GM19351 (cell line): Measurements from ENCODE around the gene BCL2L1.

ENCODE experiments used
- ATAC-seq: cut with Tn5 transposase; IDR thresholded peaks from one replicate; pipeline ENCODE4 v1.9.1; 2021; ENCODE audit warnings: mild to moderate bottlenecking, moderate library complexity; ENCODE audit not compliant: unreplicated experiment

BCL2L1 gene

DNA sequence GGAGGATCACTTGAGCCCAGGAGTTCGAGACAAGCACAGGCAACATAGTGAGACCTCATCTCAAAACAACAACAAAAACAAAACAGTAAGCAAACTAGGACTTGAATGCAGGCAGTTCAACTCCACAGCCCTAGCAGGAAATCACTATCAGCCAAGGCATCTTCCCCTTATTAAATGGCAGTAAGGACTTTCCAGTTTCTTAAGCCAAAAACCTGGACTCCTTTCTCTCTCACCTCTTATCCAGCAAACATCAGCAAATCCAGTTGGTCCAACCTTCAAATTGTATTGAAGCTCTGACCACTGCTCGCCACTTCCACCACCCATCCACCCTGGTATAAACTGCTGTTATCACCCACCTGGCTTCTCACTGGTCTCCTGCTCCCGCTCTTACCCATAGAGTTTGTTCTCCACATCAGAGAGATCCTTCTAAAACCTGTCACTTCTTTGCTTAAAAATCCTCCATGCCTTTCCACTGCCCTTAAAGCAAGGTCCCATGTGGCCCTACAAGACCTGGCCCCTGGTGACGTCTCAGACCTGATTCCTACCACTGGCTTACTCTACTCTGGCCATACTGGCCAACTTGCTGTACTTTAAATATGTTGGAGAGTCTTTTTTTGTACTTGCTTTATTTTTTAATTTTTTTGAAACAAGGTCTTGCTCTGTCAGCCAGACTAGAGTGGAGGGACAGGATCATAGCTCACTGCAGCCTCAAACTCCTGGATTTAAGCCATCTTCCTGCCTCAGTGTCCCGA, 27.6 kb downstream of the BCL2L1 start:
- ATAC-seq, result no peak

DNA sequence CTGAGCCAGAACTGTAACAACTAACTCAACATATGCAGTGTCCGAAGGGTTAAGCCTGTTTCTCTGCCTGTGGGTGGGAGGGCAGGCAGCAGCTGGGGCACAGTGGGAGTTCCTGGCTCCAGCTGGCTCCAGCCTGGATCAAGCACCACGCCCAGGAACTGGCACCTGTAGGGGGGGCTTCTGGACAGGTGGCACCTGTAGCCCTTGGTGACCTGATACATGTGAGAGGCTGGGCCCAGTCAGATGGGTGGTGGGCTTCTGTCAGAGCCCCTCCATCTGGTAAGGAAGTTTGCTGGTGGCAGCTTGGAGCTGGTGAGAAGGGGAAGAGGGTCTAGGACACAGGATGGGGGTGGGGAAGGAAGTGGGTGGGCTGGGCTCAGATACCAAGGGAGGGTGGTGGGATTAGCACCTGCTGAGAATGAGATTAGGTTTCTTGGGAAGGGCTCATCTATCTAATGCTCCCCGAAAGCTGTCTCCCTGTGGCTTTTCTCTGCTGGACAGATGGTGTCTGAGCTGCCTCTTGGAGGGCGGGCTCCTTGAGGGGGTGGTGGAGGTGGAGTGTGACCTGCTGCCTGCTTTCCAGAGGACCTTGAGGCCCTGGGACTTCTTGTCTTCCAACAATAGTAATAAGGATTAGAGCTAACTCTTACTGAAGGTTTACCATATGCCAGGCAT, 28.5 kb downstream of the BCL2L1 start:
- no peak for ATAC-seq

DNA sequence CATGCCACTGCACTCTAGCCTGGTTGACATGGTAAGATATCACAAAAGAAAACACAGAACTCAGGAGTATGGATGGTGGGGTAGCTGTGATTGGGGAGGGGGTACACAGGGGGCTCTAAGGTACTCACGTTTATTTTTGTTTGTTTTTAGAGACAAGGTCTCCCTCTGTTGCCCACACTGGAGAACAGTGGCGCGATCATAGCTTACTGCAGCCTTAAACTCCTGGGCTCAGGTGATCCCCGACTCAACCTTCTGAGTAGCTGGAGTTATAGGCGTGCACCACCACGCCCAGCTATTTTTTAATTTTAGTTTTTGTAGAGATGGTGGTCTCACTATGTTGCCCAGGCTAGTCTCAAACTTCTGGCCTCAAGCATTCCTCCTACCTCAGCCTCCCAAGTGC, 29.3 kb downstream of the BCL2L1 start:
- ATAC-seq, result no peak

DNA sequence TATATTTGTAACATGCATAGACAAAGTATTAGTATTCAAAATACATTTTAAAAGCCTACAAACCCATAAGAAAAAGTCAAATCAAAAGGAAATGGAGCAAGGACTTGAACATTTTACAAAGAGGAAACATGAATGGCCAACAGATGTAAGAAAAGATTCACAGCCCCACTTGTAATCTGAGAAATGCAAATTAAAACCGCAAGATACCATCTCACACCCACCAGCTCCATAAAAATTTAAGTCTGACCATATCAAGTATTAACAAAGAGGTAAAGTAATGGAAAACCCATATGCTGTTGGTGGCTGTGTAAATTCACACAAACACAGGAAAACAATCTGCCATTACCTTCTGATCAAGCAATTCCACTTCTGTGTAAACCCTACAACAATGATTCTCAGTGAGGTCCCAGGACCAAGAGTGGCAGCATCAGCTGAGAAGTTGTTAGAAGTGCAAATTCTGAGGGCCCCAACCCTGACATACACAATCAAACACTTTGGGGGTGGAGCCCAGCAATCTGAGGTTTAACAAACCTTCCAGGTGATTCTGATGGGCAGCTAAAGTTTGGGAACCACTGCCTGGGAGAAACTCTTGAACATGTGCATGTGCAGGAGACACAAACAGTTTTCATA, 30.9 kb downstream of the BCL2L1 start:
- peak; percentile 83 for ATAC-seq

DNA sequence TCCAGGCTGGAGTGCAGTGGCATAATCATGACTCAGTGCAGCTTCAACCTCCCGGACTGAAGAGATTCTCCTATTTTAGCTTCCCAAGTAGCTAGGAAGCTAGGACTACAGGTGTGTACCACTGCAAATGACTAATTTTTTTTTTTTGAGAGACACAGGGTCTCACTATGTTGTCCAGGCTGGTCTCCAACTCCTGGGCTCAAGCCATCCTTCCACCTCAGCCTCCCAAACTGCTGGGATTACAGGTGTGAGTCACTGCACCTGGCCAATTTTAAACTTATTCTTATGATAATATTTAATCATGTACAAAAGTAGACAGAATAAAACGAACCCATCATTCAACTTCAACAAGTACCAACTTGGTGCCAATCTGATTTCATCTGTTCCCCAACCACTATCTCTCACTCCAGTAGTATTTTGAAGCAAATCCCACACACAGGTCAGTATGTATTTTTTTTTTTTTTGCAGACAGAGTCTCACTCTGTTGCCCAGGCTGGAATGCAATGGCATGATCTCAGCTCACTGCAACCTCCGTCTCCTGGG, 32.5 kb downstream of the BCL2L1 start:
- ATAC-seq, result no peak

DNA sequence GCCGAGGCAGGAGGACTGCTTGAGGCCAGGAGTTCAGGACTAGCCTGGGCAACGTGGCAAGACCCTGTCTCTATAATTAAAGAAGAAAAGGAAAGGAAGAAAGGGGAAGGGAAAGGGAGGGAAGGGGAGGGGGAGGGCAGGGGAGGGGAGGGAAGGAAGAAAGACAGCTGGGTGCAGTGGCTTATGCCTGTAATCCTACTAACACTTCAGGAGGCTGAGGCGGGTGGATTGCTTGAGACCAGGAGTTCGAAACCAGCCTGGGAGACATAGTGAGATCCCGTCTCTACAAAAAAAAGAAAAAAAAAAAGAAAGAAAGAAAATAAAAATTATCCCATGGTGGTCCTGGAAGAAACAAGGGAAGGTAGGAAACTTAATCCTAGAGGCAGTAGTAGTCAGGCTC, 33.5 kb downstream of the BCL2L1 start:
- ATAC-seq, result no peak

DNA sequence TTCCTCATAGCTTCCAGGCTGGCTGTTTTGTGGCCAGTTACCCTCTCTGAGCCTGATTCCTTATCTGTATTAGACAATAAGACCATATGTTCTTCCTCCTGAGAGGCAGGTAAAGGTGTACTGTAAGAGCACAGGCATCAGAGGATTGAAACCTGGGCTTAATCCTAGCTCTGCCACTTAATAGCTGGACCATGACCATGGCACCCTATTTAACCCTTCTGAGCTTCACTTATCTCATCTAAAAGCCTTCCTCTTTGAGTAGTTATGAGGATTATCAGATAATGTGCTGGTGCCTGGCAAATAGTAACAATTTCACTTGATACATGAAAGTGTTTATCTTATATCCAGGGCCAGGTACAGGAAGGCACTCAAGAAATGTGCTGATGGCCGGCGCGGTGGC, 34.9 kb downstream of the BCL2L1 start:
- no peak for ATAC-seq

DNA sequence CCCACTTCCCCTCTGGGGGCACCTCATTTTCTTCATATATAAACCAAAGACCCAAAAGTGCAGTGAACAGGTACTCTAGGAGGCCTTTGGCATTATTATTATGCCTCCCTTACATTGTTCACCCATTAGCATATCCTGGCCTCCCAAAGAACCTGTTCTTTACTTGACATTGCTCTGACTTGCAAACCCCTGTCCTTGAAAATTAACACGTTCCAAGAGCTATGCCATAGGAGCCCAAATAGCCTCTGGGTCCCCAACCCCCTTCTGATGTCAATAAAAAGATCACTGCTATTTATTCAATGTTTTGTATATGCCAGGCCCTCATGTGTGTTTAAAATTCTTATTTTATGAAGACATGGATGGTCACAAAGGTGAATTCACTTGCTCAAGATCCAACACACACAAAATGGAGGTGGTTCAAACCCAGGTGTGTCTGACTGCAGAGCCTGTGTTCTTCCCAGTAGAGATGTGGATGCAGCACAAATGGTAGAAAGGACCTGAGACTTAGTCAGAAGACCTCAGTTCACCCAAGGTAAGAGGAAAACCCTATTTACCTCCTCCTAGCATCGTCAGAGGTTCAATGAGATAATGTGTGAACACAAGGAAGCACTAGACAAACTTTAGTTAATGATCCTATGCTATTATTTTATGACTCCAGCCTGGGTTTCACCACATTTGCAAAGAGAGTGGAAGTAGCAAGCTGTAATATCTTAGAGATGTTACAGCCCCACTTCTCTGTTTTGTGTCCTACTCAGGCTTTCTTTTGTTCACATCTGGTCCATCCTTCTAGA, 36.6 kb downstream of the BCL2L1 start:
- no peak for ATAC-seq

DNA sequence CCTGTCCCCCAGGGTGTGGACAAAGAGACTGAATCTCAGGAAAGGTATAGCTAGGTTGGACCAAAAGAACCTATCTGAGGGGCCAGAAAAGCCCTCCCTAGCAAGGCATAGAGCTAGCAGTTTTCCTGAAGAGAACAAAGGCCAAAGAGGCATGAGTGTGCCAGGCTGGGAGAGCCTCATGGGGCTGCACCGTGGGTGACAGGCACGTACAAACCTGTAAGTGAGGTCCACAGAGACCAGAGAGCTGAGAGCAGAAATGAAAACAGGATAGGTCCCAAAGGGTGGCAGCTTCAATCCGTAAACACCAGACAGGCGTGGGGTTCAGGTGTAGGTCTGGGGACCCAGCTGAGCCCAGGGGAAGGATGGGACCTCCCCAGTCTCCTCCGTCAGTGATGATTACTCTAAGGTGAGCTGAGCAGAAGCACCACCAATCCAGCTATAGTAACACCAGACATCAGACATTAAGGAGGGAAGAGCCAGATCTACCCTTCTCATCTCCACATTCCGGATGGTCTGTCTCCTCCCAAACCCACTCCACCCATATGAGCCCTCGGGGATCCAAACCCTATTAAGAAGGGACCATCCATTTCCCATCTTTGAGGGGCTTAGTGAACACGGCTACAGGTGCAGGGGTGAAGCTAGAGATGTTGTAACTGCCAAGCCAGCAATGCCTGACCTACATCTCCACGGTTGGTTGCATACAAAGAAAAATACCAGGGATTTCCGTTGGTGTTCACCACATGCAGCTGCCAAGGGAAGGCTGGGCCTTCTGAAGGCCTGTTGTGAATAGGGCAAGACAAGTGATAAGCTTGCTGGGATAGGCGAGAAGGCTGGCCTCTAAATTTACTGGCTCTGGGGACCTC, 38.3 kb downstream of the BCL2L1 start:
- ATAC-seq, result no peak

DNA sequence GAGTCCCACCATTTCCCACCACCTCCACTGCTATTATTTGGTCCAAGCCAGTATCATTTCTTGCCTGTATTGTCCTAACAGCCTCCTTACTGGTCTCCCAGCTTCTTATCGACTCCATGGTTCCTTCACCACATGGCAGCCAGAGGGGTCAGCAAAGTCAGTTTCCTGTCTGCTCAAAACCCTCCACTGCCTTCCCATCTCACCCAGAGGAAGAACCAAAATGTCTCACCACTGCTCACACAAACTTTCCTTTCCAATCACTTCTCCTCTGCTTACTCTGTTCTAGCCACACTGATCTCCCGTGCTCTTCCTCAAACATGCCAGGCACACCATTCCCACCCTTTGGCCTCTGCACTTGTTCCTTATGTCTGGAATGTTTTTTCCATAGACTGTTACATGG, 39.7 kb downstream of the BCL2L1 start:
- no peak for ATAC-seq

DNA sequence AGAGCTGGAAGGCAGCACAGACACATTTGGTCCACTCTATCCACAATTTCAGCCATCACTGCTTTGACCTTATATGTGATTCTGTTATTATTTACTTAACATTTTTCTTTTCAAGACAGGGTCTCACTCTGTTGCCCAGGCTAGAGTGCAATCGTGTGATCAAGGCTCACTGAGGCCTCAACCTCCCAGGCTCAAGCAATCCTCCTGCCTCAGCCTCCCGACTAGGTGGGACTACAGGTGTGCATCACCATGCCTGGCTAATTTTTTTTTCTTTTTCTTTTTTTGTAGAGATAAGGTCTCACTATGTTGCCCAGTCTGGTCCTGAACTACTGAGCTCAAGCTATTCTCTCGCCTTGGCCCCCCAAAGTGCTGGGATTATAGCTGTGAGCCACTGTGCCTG, 40.3 kb downstream of the BCL2L1 start:
- ATAC-seq, result no peak

DNA sequence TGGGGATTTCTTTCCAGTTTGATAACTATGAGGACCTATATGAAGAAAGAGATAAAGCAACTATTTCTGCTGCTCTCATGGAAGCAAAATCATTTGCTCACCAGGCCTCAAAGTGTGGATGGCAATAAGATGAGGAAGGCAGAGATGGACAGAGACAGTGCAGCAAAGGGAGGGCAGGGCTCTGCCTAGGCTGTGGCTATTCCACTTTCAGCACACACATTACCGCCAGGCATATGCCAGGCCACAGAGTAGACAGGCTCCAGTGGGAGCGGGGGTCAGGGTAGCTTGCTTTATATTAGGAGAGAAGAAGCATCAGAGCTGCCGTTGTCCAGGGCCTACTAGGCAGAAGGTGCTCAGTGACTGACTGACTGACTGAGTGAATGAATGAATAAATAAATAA, 40.9 kb downstream of the BCL2L1 start:
- ATAC-seq, result no peak

DNA sequence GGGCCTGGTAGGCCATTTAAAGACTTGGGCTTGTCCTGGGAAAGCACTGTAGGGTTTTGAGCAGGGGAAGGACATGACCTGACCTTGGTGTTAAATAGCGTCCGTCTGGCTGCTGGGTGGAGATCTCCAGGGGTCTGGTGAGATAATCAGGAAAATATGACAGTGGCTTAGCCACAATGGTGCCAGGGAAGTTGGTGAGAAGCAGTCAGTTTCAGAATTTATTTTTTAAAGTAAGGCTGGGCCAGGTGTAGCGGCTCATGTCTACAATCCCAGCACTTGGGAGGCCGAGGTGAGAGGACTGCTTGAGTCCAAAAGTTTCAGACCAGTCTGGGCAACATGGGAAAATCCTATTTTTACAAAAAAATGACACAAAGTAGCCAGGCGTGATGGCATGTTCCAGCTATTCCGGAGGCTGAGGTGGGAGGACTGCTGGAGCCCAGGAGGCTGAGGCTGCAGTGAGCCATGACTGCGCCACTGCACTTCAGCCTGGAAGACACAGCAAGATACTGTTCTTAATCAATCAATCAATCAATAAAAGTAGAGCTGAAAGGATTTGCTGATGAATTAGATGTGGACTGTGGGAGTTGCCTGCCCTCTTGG, 41.4 kb downstream of the BCL2L1 start:
- no peak for ATAC-seq

DNA sequence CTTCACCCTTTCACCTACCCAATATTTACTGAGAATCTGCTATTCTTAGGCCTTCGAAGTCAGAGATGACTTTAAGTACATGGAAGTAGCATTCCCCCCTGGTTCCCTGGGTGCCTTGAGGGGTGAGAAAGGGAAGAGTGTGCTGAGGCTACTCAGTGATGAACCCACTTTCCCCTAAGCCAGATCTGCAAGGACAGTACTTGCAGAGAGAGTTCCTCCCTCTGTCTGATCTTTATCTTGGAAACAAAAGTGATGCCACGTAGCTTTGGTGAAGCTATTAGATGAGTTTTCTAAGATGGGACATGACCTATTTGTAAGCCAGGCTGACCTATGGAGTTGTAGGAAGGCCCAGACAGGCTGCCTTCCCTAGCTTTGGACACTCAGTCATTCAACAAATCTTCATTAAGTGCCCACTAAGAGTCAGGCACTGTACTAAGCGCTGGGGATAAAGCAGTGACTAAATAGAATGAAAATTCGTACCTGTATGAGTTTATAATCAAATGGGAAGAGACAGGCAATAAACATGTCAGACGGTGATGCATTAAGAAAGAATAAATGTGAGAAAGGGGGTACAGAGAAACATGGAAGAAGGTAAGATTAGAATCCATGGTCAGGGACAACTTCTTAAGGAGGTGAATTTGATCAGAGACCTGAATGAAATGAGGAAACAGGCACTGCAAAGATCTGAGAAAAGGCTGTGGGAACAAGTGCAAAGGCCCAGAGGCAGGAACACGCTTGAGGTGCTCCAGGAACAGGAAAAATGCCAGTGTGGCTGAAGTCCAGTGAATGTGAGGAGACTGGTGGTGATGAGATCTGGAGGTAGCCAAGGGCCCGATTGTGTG, 42.2 kb downstream of the BCL2L1 start:
- ATAC-seq, result no peak

DNA sequence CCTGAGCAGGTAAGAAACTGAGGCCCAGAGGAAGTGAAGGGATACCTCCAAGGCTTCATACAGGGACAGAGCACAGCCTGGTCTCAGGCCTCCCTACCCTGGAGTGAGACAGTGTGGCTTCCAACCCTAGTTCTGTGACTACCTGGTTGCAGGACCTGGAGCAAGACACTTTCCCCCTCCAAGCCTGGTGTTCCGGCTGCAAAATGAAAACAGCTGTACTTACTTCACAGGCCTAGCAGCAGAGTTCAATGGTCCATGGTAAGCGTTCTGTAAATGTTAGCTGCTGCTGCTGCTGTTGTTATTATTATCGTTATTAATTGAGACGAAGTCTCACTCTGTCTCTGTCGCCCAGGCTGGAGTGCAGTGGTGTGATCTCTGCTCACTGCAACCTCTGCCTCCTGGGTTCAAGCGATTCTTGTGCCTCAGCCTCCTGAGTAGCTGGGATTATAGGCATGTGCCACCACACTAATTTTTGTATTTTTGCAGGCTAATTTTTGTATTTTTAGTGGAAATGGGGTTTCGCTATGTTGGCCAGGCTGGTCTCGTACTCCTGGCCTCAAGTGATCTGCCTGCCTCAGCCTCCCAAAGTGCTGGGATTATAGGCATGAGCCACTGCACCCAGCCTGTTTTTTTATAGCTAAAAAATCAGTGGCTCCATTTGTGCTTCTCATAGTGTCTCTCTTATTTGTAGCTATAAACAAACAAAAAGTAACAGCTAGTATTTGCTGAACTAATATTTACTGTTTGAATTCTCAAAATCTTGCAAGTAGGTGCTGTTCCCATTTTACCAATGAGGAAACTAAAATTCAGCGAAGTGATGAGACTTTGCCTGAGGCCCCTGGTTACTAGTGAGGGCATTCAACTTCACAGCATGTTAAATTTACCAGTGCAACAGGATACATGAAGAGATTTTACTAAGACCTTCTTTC, 43.0 kb downstream of the BCL2L1 start:
- ATAC-seq, result no peak

DNA sequence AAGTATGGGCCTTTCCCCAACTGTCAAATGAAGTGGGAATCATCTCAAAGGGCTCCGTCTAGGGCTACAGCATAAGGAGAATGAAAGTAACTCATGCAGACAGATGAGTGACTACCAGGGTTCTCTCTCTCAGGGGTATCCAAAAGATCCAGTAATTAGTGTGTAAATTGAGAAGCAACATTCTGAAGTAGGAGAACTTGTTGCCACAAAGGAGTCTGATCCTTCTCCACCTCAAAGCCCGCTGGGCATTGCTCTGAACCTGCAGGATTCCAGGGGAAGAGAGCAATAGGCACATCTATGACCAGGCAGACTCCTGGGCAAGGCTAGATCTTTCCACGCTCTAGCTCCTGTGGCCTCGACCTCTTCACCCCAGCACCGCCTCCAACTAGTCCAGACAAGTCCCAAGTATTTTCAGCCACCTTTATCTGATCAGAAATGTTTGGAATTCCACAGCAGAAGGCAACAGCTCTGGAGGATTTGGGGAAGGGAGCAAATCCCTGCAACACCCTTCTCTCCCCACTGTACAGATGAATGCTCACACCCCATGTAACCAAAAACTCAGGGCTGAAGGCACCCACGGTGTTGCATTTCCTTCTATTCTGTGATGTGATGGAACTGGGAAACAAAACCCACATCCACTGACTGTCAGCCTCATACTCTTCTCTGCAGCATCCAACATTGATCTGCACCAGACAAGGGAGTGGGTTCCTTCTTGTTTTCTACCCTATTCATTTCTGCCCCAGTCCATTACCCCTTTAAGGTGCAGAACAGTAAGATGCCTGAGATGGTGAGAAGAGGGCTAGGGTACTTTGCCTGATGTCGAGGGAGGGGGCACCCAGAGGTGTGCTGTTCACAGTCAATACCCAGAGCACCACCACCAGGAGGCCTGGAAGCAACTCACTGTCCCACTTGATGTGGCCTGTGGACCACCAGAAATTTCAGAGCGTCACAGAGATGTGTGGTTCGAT, 44.0 kb downstream of the BCL2L1 start:
- no peak for ATAC-seq
